KOPT-K1 (cell line): Measurements from ENCODE around the gene MAL.

ENCODE experiments used
- H3K27ac ChIP-seq: fragments of 200-600 bp; sonication (generic); 2 replicates; pipeline ENCODE4 v1.5.1; 2016; ENCODE audit warnings: antibody characterized with exemption, mild to moderate bottlenecking, low read depth, low read length; ENCODE audit not compliant: poor library complexity, severe bottlenecking
- H3K36me3 ChIP-seq: fragments of 200-600 bp; sonication (generic); 2 replicates; pipeline ENCODE4 v1.5.1; 2017; ENCODE audit warnings: antibody characterized with exemption, mild to moderate bottlenecking, low read length, moderate library complexity; ENCODE audit not compliant: insufficient read depth
- H3K9me3 ChIP-seq: fragments of 200-600 bp; sonication (generic); 2 replicates; pipeline ENCODE4 v1.5.1; 2017; ENCODE audit warnings: antibody characterized with exemption, low read length, mild to moderate bottlenecking; ENCODE audit not compliant: insufficient read depth, poor library complexity, severe bottlenecking

The MAL gene

GRCh38 chr2:95052804-95053479 is 27.4 kb downstream of the MAL start:
- peak overlapping the region; percentile 98 for H3K27ac ChIP-seq
- peaks cover 66% of the 10 kb centered on the region for H3K36me3 ChIP-seq
- no peaks in the 10 kb centered on the region for H3K9me3 ChIP-seq

- Histone ChIP-seq H3K27ac (peak overlapping the region; percentile 98), H3K9me3 (no peaks in the 10 kb centered on the region)
Measured at GRCh38 chr2:95053543-95053942, 28.0 kb downstream of the MAL start.

GRCh38 chr2:95054016-95054415 is 28.5 kb downstream of the MAL start:
- Histone ChIP-seq H3K9me3 (no peaks in the 10 kb centered on the region), H3K27ac (peak overlapping the region; percentile 98), H3K36me3 (peaks cover 56% of the 10 kb centered on the region)

More at GRCh38 chr2:95053543-95053942, 28.0 kb downstream of the MAL start:
- H3K36me3 ChIP-seq, result peaks cover 60% of the 10 kb centered on the region

GRCh38 chr2:95055262-95055661 is 29.8 kb downstream of the MAL start:
- Histone ChIP-seq H3K9me3 (no peaks in the 10 kb centered on the region), H3K27ac (peak overlapping the region; percentile 98), H3K36me3 (peaks cover 43% of the 10 kb centered on the region)

GRCh38 chr2:95056044-95056443 is 30.5 kb downstream of the MAL start:
- Histone ChIP-seq H3K27ac (peak overlapping the region; percentile 98), H3K36me3 (peaks cover 35% of the 10 kb centered on the region), H3K9me3 (no peaks in the 10 kb centered on the region)

DNA sequence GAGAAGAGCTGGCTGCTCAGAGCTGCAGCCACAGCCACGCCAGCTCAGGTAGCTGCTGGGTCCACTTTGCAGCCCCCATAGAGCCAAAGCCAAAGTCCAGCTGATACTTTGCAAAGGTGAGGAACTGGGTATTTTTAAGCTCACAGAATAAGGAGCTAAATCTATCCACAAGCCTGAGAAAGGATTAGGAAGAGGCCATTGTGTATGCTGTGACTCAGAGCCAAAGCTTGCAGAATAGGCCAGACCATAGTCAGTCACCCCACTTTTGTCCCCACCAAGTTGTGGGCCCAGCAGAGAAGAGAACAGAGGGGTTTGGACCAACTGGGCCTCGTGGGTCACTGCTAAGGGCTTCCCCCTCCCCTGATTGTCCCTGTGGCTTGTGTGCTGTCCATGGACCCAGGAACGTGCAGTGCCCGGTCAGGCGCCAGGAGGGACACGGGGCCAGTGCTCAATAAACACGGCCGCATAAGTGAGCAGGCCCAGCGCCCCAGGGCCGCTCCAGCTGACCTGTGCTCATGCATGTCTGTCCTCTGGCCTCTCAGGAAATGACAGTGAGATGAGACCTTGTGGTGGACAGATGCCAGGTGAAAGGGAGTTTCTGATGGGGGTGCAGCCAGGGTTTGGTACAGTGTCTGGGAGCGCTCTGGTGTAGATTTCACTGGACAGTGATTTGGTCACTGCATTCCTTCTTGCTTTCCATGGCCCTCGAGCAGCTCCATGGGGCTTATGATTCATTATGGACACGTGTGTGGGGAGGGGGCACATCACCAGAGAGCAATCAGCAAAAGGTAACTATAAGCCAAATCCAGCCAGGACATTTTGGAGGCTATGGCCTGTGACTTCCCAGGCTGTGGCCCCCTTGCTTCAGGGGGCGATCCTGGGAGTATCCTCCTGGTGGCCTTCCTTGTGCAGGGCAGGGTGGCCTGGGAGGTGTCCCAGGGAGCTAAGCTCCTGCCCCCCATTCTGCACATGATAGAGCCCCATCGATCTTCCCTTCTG is 31.3 kb downstream of the MAL start:
- Histone ChIP-seq H3K36me3 (peaks cover 28% of the 10 kb centered on the region), H3K27ac (peak overlapping the region; percentile 98), H3K9me3 (no peaks in the 10 kb centered on the region)

- Histone ChIP-seq H3K36me3 (peaks cover 18% of the 10 kb centered on the region), H3K27ac (peak overlapping the region; percentile 98), H3K9me3 (no peaks in the 10 kb centered on the region)
Measured at GRCh38 chr2:95057535-95058370, 32.2 kb downstream of the MAL start.

- Histone ChIP-seq H3K27ac (peak overlapping the region; percentile 98), H3K36me3 (peaks cover 16% of the 10 kb centered on the region), H3K9me3 (no peaks in the 10 kb centered on the region)
Measured at GRCh38 chr2:95058466-95058988, 33.0 kb downstream of the MAL start.

- Histone ChIP-seq H3K9me3 (no peaks in the 10 kb centered on the region), H3K36me3 (peaks cover 11% of the 10 kb centered on the region), H3K27ac (peak overlapping the region; percentile 98)
Measured at GRCh38 chr2:95058989-95059641, 33.6 kb downstream of the MAL start.

DNA sequence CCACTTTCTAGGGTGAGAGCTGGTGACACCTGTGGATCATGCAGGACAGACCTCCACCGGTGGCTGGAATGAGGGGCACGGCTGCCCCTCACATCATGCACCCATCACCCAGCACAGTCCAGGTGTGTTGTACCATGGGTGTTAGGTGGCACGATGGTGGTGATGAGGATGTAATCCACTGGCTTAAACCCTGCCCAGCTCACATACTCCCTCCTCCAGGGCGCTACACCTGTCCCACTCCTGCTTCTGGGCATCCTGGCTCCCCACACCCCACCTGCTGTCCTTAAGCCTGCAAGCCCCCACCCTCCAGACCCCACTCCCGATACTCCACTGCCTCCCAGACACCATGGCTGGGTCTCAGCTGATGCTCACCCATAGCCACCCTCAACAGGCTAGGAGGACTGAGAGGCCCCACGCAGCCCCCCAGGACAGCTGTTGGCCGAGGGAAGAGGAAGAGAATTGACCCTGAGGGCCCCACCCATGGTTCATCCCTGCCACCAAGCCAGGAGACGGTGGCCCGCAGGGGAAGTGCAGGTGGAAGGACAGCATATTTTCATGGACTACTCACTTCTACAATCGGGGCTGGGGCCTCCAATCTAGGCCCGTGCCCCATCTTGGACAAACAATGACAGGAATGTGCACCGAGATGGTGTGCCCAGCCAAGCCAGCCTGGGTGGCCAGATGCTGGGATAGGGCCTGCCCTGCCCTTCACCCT is 34.3 kb downstream of the MAL start:
- Histone ChIP-seq H3K27ac (peak overlapping the region; percentile 98), H3K9me3 (no peaks in the 10 kb centered on the region), H3K36me3 (peaks cover 4% of the 10 kb centered on the region; the same call in 1 of the 2 replicates)

DNA sequence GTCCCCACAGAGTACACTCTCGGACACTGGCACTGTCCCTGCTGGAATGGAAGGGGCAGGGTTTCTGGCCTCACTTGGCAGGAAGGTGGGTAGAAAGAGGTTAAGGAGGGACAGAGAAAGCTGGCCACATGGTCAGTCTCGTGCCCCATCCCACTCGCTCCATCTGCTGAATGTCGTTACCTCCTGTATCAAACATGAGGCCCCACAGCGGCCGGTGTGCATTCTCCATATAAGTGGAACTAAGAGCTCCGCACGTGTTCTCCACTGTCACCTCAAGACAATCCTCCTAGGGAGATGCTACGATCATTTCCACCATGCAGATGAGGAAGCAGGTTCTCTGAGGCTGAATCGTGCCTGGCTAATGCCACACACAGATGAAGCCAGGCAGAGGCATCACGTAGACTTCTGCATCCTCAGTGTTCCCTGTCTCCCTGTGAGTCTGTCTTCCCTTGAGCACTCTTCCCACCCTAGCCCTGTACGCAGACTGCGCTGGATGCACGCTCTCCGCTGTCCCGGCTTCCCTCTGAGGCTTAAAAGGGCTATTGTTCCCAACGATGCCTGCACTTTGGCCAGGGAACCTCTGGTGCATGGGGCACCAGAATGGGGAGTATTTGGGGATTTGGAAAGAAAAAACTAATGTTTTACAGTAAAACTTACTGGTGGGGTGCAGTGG is 35.1 kb downstream of the MAL start:
- Histone ChIP-seq H3K27ac (peak overlapping the region; percentile 98), H3K9me3 (no peaks in the 10 kb centered on the region), H3K36me3 (no peaks in the 10 kb centered on the region)

DNA sequence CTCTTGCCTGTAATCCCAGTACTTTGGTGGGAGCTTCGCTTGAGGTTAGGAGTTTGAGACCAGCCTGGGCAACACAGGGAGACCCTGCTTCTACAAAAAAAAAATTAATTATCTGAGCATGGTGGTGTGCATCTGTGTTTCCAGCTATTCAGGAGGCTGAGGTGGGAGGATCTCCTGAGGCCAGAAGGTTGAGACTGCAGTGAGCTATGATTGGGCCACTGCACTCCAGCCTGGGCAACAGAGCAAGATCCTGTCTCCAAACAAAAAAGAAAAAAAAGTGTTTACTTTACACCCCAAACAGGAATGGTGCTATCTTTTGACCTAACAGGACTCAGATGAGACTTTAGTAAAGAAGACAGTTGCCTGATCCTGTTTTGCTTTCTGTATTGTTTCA is 35.6 kb downstream of the MAL start:
- no peaks in the 10 kb centered on the region for H3K36me3 ChIP-seq
- peak overlapping the region; percentile 98 for H3K27ac ChIP-seq
- peaks cover under 1% of the 10 kb centered on the region for H3K9me3 ChIP-seq

- H3K36me3 ChIP-seq, result no peaks in the 10 kb centered on the region
- peaks cover 3% of the 10 kb centered on the region for H3K9me3 ChIP-seq
- H3K27ac ChIP-seq, result peak overlapping the region; percentile 98
Measured at GRCh38 chr2:95061601-95062183, 36.2 kb downstream of the MAL start.
